Dedifferentiated amniotic fluid mesenchymal stem cell (primary cell): ENCODE measurements around the gene OLFML2A.
"Not testable (repeated sequence)": the region's sequence is repeated elsewhere in the genome, so short reads cannot be mapped to it uniquely, and the experiment has no call there.

Experiments
- DNase-seq: peaks from one replicate; pipeline ENCODE4 v3.0.0-alpha.2; 2016; ENCODE audit errors: extremely low spot score

Gene OLFML2A

DNA sequence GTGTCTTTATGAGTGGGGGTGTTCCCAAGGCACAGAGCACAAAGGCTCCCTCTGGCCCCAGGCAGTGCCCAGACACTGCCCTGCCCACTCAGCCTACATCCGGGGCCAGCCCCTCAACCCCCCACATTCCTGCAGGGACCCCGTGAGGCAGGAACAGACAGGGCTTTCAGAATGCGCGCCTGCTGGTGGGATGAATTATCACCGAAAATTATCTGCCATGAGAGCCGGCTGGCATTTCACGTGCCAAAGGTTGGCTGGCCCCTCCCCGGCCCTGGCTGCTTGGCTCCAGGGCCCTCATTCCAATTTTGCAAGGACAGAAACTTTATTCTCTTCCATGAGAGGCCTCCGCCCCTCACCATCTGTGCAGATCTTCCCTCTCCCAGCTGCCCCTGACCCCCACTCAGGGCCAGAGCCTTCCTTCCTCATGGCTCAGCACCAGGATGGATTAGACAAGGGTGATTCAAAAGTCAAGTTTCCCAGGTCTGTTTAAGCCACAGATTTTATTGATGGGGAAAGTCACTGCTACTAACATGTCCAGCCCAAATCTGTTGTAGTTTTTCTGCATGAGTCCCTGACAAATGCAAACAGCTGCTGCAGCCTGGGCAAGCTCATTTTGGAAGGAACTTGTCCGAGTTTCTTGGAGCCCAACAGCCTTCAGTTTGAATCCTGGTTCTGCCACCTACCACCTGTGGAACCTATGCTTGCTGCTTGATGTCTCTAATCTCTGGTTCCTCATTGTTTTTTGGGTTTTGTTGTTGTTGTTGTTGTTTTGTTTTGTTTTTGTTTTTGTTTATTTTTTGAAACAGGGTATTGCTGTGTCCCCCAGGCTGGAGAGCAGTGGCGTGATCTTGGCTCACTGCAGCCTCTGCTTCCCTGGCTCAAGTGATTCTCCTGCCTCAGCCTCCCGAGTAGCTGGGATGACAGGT lies 44.0 kb downstream of the OLFML2A start:
- DNase-seq = no peak

- no peak for DNase-seq
Observed at GRCh38 chr9:124828489-124829333, 51.8 kb downstream of the OLFML2A start.

- no peak for DNase-seq
Observed at GRCh38 chr9:124829334-124829669, 52.4 kb downstream of the OLFML2A start.

- no peak for DNase-seq
Observed at GRCh38 chr9:124830593-124830992, 53.7 kb downstream of the OLFML2A start.

GRCh38 chr9:124831642-124832364 lies 54.9 kb downstream of the OLFML2A start:
- no peak for DNase-seq

- DNase-seq = no peak
Observed at GRCh38 chr9:124834591-124834990, 57.7 kb downstream of the OLFML2A start.

- DNase-seq = no peak
Observed at GRCh38 chr9:124835026-124835557, 58.2 kb downstream of the OLFML2A start.

- DNase-seq = not testable (repeated sequence)
Observed at GRCh38 chr9:124838132-124838531, 61.2 kb downstream of the OLFML2A start.

DNA sequence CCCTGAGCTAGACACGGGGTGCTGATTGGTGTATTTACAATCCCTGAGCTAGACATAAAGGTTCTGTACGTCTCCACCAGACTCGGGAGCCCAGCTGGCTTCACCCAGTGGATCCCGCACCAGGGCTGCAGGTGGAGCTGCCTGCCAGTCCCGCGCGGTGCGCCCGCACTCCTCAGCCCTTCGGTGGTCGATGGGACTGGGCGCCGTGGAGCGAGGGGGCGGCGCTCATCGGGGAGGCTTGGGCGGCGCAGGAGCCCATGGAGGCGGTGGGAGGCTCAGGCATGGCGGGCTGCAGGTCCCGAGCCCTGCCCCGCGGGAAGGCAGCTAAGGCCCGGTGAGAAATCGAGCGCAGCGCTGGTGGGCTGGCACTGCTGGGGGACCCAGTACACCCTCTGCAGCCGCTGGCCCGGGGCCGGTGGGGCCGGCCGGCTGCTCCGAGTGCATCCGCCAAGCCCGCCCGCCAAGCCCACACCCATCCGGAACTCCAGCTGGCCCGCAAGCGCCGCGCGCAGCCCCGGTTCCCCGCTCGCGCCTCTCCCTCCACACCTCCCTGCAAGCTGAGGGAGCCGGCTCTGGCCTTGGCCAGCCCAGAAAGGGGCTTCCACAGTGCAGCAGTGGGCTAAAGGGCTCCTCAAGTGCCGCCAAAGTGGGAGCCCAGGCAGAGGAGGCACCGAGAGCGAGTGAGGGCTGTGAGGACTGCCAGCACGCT lies 61.8 kb downstream of the OLFML2A start:
- DNase-seq = not testable (repeated sequence)

DNA sequence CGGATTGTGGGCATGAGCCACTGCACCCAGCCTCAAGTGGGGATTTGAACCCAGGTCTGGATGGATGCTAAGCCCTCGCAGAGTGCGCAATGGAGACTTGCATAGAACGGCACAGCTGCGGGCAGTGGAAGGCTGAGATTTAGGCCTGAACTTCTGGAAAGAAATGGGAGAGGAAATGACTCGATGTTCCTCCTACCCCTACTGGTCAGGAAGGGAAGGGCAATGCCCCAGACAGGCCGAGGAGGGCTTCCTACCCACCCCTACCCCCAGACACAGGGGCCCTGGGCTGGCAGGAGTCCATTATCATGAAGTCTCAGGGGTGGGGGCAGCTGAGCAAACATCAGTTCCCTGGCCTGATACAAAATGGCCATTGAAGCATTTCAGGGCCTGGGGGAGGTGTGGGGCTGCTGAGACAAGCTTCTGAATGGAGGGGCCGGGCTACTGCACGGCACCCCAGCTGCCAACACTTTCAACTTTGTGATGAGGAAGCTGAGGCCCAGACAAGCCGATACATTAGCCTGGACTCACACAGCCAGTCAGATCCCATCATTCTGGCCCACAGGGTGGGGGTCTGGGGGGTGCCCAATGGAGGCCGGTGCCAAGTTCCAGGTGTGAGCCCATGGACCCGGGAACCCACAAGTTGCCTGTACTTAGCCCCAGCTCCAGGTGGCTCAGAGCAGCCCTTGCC lies 62.8 kb downstream of the OLFML2A start:
- DNase-seq = no peak

DNA sequence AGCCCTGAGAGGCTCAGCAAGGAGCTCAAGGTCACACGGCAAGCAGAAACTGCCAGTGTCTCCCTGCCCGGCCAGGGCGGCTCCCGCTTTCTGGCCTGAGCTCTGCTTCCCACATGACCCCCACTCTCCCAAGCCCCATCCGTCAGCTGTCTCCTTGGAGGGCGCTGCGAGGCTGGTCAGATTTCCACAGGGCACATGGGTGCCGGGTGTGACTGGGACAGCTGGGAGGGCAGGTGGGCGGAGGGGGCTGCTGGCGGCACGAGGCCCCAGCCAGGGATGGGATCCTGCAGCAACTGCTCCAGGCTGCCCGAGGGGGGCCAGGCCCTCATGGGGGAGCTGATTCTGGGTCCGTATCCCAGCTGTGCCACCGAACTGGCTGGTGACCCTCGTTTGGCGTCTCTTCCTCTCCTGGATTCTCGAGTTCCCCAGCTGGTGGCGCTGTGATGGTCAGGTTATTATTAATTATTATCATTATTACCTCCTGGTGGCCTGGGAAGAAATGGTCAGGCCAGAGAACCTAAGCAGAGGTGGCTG lies 63.4 kb downstream of the OLFML2A start:
- DNase-seq = no peak

GRCh38 chr9:124841075-124841821 lies 64.3 kb downstream of the OLFML2A start:
- no peak for DNase-seq

- no peak for DNase-seq
Observed at GRCh38 chr9:124843456-124844034, 66.6 kb downstream of the OLFML2A start.

DNA sequence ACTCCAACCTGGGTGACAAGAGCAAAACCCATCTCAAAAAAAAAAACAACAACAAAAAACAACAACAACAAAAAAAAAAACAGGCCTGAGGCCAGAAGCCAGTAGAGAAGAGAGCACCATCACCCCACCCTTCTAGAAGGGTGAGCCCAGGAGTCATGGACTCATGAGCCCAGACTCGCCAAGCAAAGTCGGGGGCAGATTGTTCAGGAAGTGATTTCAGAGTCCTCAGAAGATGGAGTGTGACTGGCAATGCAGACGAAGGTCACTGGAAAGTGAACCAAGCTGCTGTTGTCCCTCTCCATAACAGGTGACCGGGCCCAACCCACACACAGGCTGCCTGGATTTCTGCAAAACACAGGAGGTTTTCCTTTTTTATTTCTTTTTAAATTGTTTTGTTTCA lies 67.4 kb downstream of the OLFML2A start:
- no peak for DNase-seq

DNA sequence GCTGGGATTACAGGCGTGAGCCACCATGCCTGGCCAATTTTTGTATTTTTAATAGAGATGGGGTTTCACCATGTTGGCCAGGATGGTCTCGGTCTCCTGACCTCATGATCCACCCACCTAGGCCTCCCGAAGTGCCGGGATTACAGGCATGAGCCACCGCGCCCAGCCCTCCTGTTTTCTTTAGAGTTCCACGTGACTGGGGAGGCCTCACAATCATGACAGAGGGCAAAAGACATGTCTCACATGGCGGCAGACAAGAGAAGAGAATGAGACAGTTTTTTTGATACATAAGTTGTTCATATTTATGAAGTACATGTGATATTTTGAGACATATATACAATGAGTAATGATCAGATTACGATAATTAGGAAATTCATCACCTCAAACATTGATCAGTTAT lies 69.5 kb downstream of the OLFML2A start:
- not testable (repeated sequence) for DNase-seq

DNA sequence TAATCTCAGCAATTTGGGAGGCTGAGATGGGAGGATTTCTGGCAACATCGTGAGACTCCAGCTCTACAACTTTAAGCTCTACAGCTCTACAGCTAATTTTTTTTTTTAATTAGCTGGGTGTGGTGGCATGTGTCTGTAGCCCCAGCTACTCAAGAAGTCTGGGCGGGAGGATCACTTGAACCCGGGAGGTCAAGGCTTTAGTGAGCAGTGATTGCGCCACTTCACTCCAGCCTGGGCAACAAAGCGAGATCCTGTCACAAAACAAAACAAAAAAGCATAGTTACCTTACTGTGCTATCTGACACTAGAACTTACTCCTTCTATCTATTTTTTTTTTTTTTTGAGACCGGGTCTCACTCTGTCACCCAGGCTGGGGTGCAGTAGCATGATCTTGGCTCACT lies 70.0 kb downstream of the OLFML2A start:
- no peak for DNase-seq

DNA sequence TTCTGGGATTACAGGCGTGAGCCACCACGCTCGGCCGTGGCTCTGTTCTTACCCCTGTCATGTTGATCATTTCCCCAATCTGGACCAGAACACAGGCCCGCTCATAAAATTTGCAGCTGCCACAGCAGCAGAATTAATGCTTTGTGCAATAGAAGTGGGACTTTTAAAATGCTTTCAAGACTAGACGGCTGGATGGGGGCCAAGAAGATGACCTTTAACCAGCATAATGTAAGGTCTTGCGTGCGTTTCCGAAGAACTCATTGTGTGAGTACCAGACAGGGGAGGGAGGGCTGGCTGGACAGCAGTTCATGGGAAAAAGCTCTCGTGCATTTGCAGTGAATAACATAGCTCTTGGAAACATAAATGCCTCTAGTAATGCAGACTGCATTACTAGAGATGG lies 72.9 kb downstream of the OLFML2A start:
- no peak for DNase-seq

DNA sequence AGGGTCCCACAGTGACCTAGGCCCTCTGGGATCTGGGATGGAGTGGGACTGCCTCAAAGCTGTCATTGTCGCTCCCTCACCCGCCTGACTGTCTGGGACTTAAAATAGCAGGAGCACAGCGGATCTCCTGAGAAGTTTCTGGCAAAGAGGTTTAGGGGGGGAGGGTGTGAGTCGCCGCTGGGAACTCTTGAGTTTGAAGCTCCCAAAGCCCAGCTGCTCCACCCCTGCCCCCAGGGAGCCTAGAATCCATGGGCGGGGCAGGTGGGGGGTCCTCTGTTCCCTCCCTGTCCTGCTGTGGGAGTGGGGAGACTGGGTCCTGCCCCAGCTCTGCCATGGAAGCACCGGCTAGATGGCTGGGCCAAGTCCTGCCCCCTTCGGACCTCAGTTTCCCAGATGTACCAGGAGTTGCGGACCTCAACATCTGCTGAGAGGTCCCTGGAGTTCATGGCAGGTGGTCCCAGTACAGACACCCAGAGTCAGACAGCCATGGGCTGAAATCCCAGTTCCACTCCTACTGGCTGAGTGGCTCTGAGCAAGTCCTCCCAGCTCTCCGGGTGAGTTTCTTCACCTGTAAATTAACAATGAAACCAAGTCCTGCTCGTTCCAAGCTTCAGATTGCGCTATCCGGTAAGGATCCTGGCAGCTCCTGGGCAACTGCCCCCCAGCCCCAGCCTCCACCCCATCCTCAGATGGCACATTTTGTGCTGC lies 75.3 kb downstream of the OLFML2A start:
- no peak for DNase-seq
